Measurements from ENCODE around the gene EXOC4.
A peak's percentile ranks its signal among the peaks of the same experiment; 100 is the strongest.

The EXOC4 gene

DNA sequence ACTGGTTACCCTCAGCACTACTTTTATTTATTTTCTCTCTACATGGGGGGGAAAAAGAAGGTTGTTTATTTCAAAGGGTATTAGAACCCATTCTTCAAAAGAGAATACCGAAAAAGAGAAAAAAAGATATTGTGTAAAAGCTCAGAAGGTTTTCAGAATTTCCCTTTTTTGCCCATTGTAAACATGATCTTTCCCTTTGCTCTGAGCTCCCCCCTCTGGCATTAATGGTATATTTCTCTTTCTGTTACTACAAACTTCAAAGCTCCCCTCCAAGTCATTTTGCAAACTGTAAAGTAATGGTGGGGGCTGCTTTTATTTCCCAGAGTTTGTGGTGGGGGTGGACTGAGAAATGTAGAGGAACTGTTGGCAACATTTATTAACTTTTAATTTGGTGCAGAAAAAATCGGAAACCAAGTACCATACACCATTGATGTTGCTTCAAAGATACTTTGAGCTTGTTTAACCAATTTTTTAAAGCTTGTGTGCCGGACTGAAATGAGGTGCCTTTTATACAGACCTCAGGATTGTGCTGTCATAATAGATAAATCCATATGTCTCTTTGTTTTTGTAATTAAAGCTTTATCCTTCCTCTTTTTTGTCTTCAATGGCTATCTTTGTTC is 181.5 kb downstream of the EXOC4 start:
- no peak overlapping the region for H3K4me3 ChIP-seq (ENCODE audit: low read depth, low read length)
- TF ChIP-seq, protein P1, sequence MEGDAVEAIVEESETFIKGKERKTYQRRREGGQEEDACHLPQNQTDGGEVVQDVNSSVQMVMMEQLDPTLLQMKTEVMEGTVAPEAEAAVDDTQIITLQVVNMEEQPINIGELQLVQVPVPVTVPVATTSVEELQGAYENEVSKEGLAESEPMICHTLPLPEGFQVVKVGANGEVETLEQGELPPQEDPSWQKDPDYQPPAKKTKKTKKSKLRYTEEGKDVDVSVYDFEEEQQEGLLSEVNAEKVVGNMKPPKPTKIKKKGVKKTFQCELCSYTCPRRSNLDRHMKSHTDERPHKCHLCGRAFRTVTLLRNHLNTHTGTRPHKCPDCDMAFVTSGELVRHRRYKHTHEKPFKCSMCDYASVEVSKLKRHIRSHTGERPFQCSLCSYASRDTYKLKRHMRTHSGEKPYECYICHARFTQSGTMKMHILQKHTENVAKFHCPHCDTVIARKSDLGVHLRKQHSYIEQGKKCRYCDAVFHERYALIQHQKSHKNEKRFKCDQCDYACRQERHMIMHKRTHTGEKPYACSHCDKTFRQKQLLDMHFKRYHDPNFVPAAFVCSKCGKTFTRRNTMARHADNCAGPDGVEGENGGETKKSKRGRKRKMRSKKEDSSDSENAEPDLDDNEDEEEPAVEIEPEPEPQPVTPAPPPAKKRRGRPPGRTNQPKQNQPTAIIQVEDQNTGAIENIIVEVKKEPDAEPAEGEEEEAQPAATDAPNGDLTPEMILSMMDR (tag by site-specific recombination; IDR thresholded peaks at IDR 0.05), result peak; percentile 43; the same call in 1 of the 2 replicates
- no peak for TF ChIP-seq ZNF529 (tag by site-specific recombination; IDR thresholded peaks at IDR 0.05; ENCODE audit: insufficient replicate concordance)
- 0 out of 2 replicates have a peak, but pooled peaks have one; percentile 23 for TF ChIP-seq ZNF660 (tag by site-specific recombination; IDR thresholded peaks at IDR 0.05)
- TF ChIP-seq ZNF184 (tag by site-specific recombination; IDR thresholded peaks at IDR 0.05), result no peak
- 0 out of 2 replicates have a peak, but pooled peaks have one; percentile 25 for TF ChIP-seq TCF7L2 (IDR thresholded peaks at IDR 0.05; ENCODE audit: borderline replicate concordance, low read depth, low read length)
- TF ChIP-seq, protein P2, sequence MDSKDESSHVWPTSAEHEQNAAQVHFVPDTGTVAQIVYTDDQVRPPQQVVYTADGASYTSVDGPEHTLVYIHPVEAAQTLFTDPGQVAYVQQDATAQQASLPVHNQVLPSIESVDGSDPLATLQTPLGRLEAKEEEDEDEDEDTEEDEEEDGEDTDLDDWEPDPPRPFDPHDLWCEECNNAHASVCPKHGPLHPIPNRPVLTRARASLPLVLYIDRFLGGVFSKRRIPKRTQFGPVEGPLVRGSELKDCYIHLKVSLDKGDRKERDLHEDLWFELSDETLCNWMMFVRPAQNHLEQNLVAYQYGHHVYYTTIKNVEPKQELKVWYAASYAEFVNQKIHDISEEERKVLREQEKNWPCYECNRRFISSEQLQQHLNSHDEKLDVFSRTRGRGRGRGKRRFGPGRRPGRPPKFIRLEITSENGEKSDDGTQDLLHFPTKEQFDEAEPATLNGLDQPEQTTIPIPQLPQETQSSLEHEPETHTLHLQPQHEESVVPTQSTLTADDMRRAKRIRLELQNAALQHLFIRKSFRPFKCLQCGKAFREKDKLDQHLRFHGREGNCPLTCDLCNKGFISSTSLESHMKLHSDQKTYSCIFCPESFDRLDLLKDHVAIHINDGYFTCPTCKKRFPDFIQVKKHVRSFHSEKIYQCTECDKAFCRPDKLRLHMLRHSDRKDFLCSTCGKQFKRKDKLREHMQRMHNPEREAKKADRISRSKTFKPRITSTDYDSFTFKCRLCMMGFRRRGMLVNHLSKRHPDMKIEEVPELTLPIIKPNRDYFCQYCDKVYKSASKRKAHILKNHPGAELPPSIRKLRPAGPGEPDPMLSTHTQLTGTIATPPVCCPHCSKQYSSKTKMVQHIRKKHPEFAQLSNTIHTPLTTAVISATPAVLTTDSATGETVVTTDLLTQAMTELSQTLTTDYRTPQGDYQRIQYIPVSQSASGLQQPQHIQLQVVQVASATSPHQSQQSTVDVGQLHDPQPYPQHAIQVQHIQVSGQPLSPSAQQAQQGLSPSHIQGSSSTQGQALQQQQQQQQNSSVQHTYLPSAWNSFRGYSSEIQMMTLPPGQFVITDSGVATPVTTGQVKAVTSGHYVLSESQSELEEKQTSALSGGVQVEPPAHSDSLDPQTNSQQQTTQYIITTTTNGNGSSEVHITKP (tag by site-specific recombination; IDR thresholded peaks at IDR 0.05), result peak; percentile 96
- TF ChIP-seq, protein P3, sequence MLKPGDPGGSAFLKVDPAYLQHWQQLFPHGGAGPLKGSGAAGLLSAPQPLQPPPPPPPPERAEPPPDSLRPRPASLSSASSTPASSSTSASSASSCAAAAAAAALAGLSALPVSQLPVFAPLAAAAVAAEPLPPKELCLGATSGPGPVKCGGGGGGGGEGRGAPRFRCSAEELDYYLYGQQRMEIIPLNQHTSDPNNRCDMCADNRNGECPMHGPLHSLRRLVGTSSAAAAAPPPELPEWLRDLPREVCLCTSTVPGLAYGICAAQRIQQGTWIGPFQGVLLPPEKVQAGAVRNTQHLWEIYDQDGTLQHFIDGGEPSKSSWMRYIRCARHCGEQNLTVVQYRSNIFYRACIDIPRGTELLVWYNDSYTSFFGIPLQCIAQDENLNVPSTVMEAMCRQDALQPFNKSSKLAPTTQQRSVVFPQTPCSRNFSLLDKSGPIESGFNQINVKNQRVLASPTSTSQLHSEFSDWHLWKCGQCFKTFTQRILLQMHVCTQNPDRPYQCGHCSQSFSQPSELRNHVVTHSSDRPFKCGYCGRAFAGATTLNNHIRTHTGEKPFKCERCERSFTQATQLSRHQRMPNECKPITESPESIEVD (tag by site-specific recombination; IDR thresholded peaks at IDR 0.05), result peak; percentile 29; the same call in 1 of the 2 replicates
- peak; percentile 80 for TF ChIP-seq ZNF654 (tag by site-specific recombination; IDR thresholded peaks at IDR 0.05; ENCODE audit: low read depth)
- H3K9me3 ChIP-seq (ENCODE audit: control insufficient read depth, insufficient read depth, low read depth, low read length), result no peaks in the 10 kb centered on the region
- no peak overlapping the region for H3K27ac ChIP-seq (ENCODE audit: extremely low read depth, low read depth, low read length)
- ChIA-PET POLR2A (interaction anchor here (0.6 kb wide), 1 partner anchor 586 kb away, joined by 3 read pairs; no protein-coding TSS in a partner anchor), CTCF (interaction anchor here (0.5 to 1.6 kb wide), 25 partner anchors 9 to 1649 kb away, joined by 3 to 7 read pairs (median 3); no protein-coding TSS in a partner anchor)
- no peaks in the 10 kb centered on the region for H3K36me3 ChIP-seq (ENCODE audit: control insufficient read depth in 2 of 2, insufficient read depth in 1 of 2, low read length in 2 of 2)
- H3K4me1 ChIP-seq (ENCODE audit: control insufficient read depth, insufficient read depth, low read length), result peaks cover 15% of the 10 kb centered on the region

DNA sequence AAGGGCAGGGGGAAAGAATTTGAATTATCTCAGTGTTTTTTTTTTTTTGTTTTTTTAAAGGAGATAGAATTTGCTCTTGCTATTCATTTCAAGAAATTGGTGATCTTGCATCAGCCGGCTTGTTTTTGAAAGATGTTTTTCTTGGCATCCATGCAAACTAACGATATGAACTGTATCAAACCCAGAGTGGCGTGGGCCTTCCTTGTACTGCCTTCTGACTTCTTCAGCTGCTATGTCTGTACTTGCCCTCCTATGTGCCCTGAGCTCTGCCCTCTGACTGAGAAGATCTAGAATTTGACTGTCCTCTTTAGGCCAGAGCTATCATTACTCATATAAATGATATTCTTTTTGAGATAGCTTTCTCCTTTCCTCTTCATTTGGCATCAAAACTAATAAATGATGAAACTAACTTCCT is 183.1 kb downstream of the EXOC4 start:
- H3K27ac ChIP-seq (ENCODE audit: extremely low read depth, low read depth, low read length), result no peak overlapping the region
- CTCF ChIA-PET, result interaction anchor here (0.6 to 0.8 kb wide), 4 partner anchors 19 to 782 kb away, joined by 3 read pairs; no protein-coding TSS in a partner anchor
- H3K9me3 ChIP-seq (ENCODE audit: control insufficient read depth, insufficient read depth, low read depth, low read length), result no peaks in the 10 kb centered on the region
- H3K36me3 ChIP-seq (ENCODE audit: control insufficient read depth in 2 of 2, insufficient read depth in 1 of 2, low read length in 2 of 2), result no peaks in the 10 kb centered on the region
- POLR2A ChIA-PET, result no interaction called here
- H3K4me1 ChIP-seq (ENCODE audit: control insufficient read depth, insufficient read depth, low read length), result peaks cover 12% of the 10 kb centered on the region
- no peak overlapping the region for H3K4me3 ChIP-seq (ENCODE audit: low read depth, low read length)
- TF ChIP-seq ZNF433 (tag by site-specific recombination; IDR thresholded peaks at IDR 0.05; ENCODE audit: low read depth), result no peak
- TF ChIP-seq, protein P4, sequence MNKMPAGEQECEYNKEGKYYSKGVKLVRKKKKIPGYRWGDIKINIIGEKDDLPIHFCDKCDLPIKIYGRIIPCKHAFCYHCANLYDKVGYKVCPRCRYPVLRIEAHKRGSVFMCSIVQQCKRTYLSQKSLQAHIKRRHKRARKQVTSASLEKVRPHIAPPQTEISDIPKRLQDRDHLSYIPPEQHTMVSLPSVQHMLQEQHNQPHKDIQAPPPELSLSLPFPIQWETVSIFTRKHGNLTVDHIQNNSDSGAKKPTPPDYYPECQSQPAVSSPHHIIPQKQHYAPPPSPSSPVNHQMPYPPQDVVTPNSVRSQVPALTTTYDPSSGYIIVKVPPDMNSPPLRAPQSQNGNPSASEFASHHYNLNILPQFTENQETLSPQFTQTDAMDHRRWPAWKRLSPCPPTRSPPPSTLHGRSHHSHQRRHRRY (tag by site-specific recombination; IDR thresholded peaks at IDR 0.05), result no peak
- TF ChIP-seq, protein P5, sequence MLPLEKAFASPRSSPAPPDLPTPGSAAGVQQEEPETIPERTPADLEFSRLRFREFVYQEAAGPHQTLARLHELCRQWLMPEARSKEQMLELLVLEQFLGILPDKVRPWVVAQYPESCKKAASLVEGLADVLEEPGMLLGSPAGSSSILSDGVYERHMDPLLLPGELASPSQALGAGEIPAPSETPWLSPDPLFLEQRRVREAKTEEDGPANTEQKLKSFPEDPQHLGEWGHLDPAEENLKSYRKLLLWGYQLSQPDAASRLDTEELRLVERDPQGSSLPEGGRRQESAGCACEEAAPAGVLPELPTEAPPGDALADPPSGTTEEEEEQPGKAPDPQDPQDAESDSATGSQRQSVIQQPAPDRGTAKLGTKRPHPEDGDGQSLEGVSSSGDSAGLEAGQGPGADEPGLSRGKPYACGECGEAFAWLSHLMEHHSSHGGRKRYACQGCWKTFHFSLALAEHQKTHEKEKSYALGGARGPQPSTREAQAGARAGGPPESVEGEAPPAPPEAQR (tag by site-specific recombination; IDR thresholded peaks at IDR 0.05), result peak; percentile 68; the same call in 1 of the 2 replicates
- TF ChIP-seq, protein P6, sequence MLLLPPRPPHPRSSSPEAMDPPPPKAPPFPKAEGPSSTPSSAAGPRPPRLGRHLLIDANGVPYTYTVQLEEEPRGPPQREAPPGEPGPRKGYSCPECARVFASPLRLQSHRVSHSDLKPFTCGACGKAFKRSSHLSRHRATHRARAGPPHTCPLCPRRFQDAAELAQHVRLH (tag by site-specific recombination; IDR thresholded peaks at IDR 0.05), result peak; percentile 34; the same call in 1 of the 2 replicates
- TF ChIP-seq, protein P7, sequence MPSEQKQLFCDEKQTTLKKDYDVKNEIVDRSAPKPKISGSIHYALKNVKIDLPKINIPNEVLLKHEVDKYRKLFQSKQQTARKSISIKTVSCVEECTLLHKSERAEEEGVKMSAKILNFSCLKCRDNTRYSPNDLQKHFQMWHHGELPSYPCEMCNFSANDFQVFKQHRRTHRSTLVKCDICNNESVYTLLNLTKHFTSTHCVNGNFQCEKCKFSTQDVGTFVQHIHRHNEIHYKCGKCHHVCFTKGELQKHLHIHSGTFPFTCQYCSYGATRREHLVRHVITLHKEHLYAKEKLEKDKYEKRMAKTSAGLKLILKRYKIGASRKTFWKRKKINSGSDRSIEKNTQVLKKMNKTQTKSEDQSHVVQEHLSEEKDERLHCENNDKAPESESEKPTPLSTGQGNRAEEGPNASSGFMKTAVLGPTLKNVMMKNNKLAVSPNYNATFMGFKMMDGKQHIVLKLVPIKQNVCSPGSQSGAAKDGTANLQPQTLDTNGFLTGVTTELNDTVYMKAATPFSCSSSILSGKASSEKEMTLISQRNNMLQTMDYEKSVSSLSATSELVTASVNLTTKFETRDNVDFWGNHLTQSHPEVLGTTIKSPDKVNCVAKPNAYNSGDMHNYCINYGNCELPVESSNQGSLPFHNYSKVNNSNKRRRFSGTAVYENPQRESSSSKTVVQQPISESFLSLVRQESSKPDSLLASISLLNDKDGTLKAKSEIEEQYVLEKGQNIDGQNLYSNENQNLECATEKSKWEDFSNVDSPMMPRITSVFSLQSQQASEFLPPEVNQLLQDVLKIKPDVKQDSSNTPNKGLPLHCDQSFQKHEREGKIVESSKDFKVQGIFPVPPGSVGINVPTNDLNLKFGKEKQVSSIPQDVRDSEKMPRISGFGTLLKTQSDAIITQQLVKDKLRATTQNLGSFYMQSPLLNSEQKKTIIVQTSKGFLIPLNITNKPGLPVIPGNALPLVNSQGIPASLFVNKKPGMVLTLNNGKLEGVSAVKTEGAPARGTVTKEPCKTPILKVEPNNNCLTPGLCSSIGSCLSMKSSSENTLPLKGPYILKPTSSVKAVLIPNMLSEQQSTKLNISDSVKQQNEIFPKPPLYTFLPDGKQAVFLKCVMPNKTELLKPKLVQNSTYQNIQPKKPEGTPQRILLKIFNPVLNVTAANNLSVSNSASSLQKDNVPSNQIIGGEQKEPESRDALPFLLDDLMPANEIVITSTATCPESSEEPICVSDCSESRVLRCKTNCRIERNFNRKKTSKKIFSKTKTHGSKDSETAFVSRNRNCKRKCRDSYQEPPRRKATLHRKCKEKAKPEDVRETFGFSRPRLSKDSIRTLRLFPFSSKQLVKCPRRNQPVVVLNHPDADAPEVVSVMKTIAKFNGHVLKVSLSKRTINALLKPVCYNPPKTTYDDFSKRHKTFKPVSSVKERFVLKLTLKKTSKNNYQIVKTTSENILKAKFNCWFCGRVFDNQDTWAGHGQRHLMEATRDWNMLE (tag by site-specific recombination; conservative IDR thresholded peaks at IDR 0.05; ENCODE audit: low read depth), result peak; percentile 54
- TF ChIP-seq ZBTB17 (tag by site-specific recombination; IDR thresholded peaks at IDR 0.05), result peak; percentile 70
- no peak for TF ChIP-seq ZNF394 (tag by site-specific recombination; IDR thresholded peaks at IDR 0.05; ENCODE audit: borderline replicate concordance)
- no peak for TF ChIP-seq ZNF76 (tag by site-specific recombination; IDR thresholded peaks at IDR 0.05; ENCODE audit: borderline replicate concordance, low read depth)
- TF ChIP-seq ZNF600 (tag by site-specific recombination; IDR thresholded peaks at IDR 0.05), result no peak
